ENCODE data around the gene NFIC. TPM values are rescaled to one million over a fixed set of nuclear protein-coding genes. Genes with fewer than 3 reads are reported as not detected.

NFIC gene
- total RNA-seq, 2 experiments from 2014 or later, result 1.5 to 1.7 TPM

GRCh38 chr19:3359015-3359918 is 7.1 kb upstream of the NFIC start:
- Histone ChIP-seq H3K9me3 (ENCODE audit: low read length) (no peaks in the 10 kb centered on the region), H3K36me3 (ENCODE audit: insufficient read depth, low read length) (no peaks in the 10 kb centered on the region), H4K20me1 (ENCODE audit: insufficient read depth, low read length) (no peaks in the 10 kb centered on the region), H3K4me2 (ENCODE audit: low read length) (peak overlapping the region; percentile 71), H3K9me2 (ENCODE audit: insufficient read depth, low read length) (no peaks in the 10 kb centered on the region), H3K27ac (ENCODE audit: low read depth, low read length, poor library complexity, severe bottlenecking) (no peak overlapping the region), H3K4me3 (ENCODE audit: low read depth, low read length, poor library complexity, severe bottlenecking) (peak overlapping the region; percentile 73), H2AFZ (ENCODE audit: low read length) (0 out of 2 replicates have a peak overlapping the region, but pooled peaks have one; percentile 12), H3K4me1 (ENCODE audit: insufficient read depth, low read length, poor library complexity, severe bottlenecking) (peaks cover 15% of the 10 kb centered on the region), H3K79me2 (ENCODE audit: insufficient read depth, low read depth, low read length) (no peaks in the 10 kb centered on the region)
- peak; percentile 28 for DNase-seq (ENCODE audit: low spot score)
- intact Hi-C loops (cut with micrococcal nuclease; ENCODE audit: unreplicated experiment), result no loop called here
- BruUV-seq (replicated peaks), result no TSS peak
- TF ChIP-seq EZH2phosphoT487 (IDR thresholded peaks at IDR 0.05; ENCODE audit: borderline replicate concordance, low read depth, low read length) (no peak), CTCF (conservative IDR thresholded peaks at IDR 0.05; ENCODE audit: low read length) (no peak)
- CTCF ChIA-PET (ENCODE audit: unreplicated experiment), result no interaction called here
- POLR2A ChIA-PET, result no interaction called here

- 0 out of 2 replicates have a peak overlapping the region, but pooled peaks have one; percentile 12 for H2AFZ ChIP-seq (ENCODE audit: low read length)
- H3K9me3 ChIP-seq (ENCODE audit: low read length), result no peaks in the 10 kb centered on the region
- CTCF ChIA-PET (ENCODE audit: unreplicated experiment), result no interaction called here
- H3K4me2 ChIP-seq (ENCODE audit: low read length), result peak overlapping the region; percentile 71
- BruUV-seq (replicated peaks), result no TSS peak
- intact Hi-C loops (cut with micrococcal nuclease; ENCODE audit: unreplicated experiment), result no loop called here
- no peaks in the 10 kb centered on the region for H4K20me1 ChIP-seq (ENCODE audit: insufficient read depth, low read length)
- no peaks in the 10 kb centered on the region for H3K9me2 ChIP-seq (ENCODE audit: insufficient read depth, low read length)
- TF ChIP-seq EZH2phosphoT487 (IDR thresholded peaks at IDR 0.05; ENCODE audit: borderline replicate concordance, low read depth, low read length) (no peak), CTCF (conservative IDR thresholded peaks at IDR 0.05; ENCODE audit: low read length) (no peak)
- no peaks in the 10 kb centered on the region for H3K79me2 ChIP-seq (ENCODE audit: insufficient read depth, low read depth, low read length)
- DNase-seq (ENCODE audit: low spot score), result peak; percentile 21
- no peak overlapping the region for H3K27ac ChIP-seq (ENCODE audit: low read depth, low read length, poor library complexity, severe bottlenecking)
- peaks cover 15% of the 10 kb centered on the region for H3K4me1 ChIP-seq (ENCODE audit: insufficient read depth, low read length, poor library complexity, severe bottlenecking)
- POLR2A ChIA-PET, result no interaction called here
- H3K4me3 ChIP-seq (ENCODE audit: low read depth, low read length, poor library complexity, severe bottlenecking), result peak overlapping the region; percentile 73
- no peaks in the 10 kb centered on the region for H3K36me3 ChIP-seq (ENCODE audit: insufficient read depth, low read length)
Measured at GRCh38 chr19:3359919-3360420, 6.4 kb upstream of the NFIC start.
